ENCODE measurements around the gene C9orf50. TPM values are rescaled to one million over a fixed set of nuclear protein-coding genes. Genes with fewer than 3 reads are reported as not detected.

C9orf50 gene
- total and polyA plus RNA-seq, 4 donors = 0.44 to 0.60 (median 0.59) TPM; not detected in 1

DNA sequence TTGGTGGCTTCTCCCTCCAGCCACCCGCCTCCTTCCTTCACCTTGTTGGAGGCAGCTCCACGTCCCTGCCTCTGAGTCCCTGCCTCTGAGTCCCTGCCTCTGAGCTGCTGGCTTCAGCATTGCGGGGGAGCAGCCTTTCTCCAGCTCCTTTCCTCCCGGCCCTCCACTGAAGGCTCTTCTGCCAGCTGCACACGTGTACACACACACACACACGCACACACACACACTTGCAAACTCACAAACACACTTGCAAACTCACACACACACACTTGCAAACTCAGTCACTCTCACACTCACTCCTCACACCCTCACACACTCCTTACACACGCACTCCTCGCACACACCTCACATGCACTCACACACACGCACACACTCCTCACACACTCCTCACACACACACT lies 45.1 kb downstream of the C9orf50 start:
- DNase-seq (ENCODE audit: low read depth in 4 of 6, low spot score in 6 of 6) = no peak
- whole genome bisulfite sequencing (ENCODE audit: insufficient coverage) = 61% methylated on average over 9 of the region's 9 CpGs
- H3K27ac ChIP-seq (ENCODE audit: low read depth, low read length) = no peak overlapping the region

DNA sequence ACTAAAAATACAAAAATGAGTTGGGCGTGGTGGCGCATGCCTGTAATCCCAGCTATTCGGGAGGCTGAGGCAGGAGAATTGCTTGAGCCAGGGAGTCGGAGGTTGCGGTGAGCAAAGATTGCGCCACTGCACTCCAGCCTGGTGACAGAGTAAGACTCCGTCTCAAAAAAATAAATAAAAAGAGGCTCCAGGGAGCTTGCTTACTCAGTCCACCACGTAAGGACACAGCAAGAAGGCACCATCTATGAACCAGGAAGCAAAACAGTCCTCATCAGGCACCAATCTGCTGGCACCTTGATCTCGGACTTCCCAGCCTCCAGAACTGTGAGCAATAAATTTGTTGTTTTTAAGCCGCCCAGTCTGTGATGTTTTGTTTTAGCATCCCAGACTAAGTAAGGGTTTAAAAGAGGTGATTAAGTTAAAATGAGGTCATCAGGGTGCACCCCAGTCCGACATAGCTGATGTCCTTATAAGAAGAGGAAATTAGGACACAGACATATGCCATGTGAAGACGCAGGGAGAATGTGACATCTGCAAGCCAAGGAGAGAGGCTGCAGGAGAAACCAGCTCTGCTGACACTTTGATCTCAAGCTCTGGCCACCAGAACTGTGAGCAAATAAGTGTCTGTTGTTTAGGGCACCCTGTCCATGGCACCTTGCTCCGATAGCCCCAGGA lies 45.9 kb downstream of the C9orf50 start:
- Histone ChIP-seq H3K4me3 (ENCODE audit: low read depth, low read length) (no peak overlapping the region), H3K36me3 (ENCODE audit: control insufficient read depth, insufficient read depth, low read length) (no peaks in the 10 kb centered on the region), H3K9me3 (ENCODE audit: control insufficient read depth, insufficient read depth, low read length) (no peaks in the 10 kb centered on the region), H3K27ac (ENCODE audit: low read depth, low read length) (no peak overlapping the region), H3K27me3 (ENCODE audit: control insufficient read depth, insufficient read depth, low read length) (no peaks in the 10 kb centered on the region), H3K4me1 (ENCODE audit: control insufficient read depth, insufficient read depth, low read length) (peaks cover 16% of the 10 kb centered on the region)
- DNase-seq (ENCODE audit: low read depth in 4 of 6, low spot score in 6 of 6) = no peak
- WGBS (ENCODE audit: insufficient coverage) = 78% methylated on average over 12 of the region's 13 CpGs

More for the DNA sequence above, 45.1 kb downstream of the C9orf50 start:
- Histone ChIP-seq H3K9me3 (ENCODE audit: control insufficient read depth, insufficient read depth, low read length) (no peaks in the 10 kb centered on the region), H3K4me3 (ENCODE audit: low read depth, low read length) (no peak overlapping the region), H3K4me1 (ENCODE audit: control insufficient read depth, insufficient read depth, low read length) (peaks cover 8% of the 10 kb centered on the region), H3K27me3 (ENCODE audit: control insufficient read depth, insufficient read depth, low read length) (no peaks in the 10 kb centered on the region), H3K36me3 (ENCODE audit: control insufficient read depth, insufficient read depth, low read length) (no peaks in the 10 kb centered on the region)

DNA sequence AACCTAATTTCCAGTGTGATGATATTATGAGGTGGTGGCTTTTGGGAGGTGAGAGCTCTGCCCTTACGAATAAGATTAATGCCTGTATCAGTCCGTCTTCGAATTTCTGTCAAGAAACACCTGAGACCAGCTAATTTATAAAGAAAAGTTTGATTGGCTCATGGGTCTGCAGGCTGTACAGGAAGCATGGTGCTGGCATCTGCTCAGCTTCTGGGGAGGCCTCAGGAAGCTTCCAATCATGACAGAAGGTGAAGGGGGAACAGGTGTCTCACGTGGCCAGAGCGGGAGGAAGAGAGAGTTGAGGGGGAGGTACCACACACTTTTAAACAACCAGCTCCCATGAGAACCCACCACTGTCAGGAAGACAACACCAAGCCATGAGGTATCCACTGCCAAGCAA lies 46.9 kb downstream of the C9orf50 start:
- Histone ChIP-seq H3K4me3 (ENCODE audit: low read depth, low read length) (no peak overlapping the region), H3K27me3 (ENCODE audit: control insufficient read depth, insufficient read depth, low read length) (no peaks in the 10 kb centered on the region), H3K4me1 (ENCODE audit: control insufficient read depth, insufficient read depth, low read length) (peaks cover 26% of the 10 kb centered on the region), H3K27ac (ENCODE audit: low read depth, low read length) (no peak overlapping the region), H3K36me3 (ENCODE audit: control insufficient read depth, insufficient read depth, low read length) (no peaks in the 10 kb centered on the region), H3K9me3 (ENCODE audit: control insufficient read depth, insufficient read depth, low read length) (no peaks in the 10 kb centered on the region)
- WGBS (ENCODE audit: insufficient coverage) = 100% methylated on average over 3 of the region's 5 CpGs
- DNase-seq (ENCODE audit: low read depth in 4 of 6, low spot score in 6 of 6) = no peak

DNA sequence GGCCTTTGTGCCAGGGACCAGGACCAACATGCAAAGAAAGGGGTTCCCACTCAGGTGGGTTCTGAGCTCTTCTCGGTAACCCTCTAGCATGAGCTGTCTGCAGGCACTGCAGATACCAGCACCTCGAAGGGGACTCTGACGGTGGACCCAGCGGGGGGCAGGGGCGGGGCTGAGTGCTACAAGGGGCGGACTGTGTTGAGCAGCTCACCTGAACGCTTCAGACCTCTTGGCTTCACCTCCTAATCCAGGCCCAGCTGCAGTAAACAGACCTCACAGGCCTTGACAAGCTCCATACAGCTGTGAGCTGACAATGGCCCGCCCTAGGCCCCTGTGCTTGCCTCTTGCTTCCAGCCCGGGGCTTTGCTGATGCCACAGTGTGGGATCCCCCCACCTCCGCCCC lies 48.4 kb downstream of the C9orf50 start:
- WGBS (ENCODE audit: insufficient coverage) = 82% methylated on average over 10 of the region's 10 CpGs
- peaks cover 36% of the 10 kb centered on the region for H3K4me1 ChIP-seq (ENCODE audit: control insufficient read depth, insufficient read depth, low read length)
- H3K9me3 ChIP-seq (ENCODE audit: control insufficient read depth, insufficient read depth, low read length) = no peaks in the 10 kb centered on the region
- no peak for DNase-seq (ENCODE audit: low read depth in 4 of 6, low spot score in 6 of 6)
- no peak overlapping the region for H3K4me3 ChIP-seq (ENCODE audit: low read depth, low read length)
- no peaks in the 10 kb centered on the region for H3K36me3 ChIP-seq (ENCODE audit: control insufficient read depth, insufficient read depth, low read length)
- H3K27ac ChIP-seq (ENCODE audit: low read depth, low read length) = no peak overlapping the region
- no peaks in the 10 kb centered on the region for H3K27me3 ChIP-seq (ENCODE audit: control insufficient read depth, insufficient read depth, low read length)

DNA sequence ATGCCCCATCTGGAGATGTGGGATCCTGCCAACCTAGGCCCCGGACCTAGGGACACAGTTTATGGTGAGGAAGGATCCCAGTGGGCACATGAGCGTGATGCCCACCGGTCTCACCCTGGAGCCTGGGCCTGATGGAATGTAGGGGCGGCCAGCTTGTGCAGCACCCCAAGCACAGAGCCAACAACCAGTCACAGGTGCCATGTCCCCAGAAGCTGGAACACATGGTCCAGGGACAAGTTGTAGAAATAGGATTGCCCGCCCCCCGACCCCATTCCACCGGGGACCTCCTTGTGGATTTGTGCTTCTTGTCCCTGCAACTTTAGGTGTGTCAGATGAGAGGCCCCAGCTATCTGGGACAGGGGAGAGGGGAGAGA lies 48.9 kb downstream of the C9orf50 start:
- H3K36me3 ChIP-seq (ENCODE audit: control insufficient read depth, insufficient read depth, low read length) = no peaks in the 10 kb centered on the region
- no peaks in the 10 kb centered on the region for H3K9me3 ChIP-seq (ENCODE audit: control insufficient read depth, insufficient read depth, low read length)
- DNase-seq (ENCODE audit: low read depth in 4 of 6, low spot score in 6 of 6) = no peak
- 84% methylated on average over 7 of the region's 7 CpGs for WGBS (ENCODE audit: insufficient coverage)
- no peak overlapping the region for H3K4me3 ChIP-seq (ENCODE audit: low read depth, low read length)
- peaks cover 41% of the 10 kb centered on the region for H3K4me1 ChIP-seq (ENCODE audit: control insufficient read depth, insufficient read depth, low read length)
- no peak overlapping the region for H3K27ac ChIP-seq (ENCODE audit: low read depth, low read length)
- no peaks in the 10 kb centered on the region for H3K27me3 ChIP-seq (ENCODE audit: control insufficient read depth, insufficient read depth, low read length)

DNA sequence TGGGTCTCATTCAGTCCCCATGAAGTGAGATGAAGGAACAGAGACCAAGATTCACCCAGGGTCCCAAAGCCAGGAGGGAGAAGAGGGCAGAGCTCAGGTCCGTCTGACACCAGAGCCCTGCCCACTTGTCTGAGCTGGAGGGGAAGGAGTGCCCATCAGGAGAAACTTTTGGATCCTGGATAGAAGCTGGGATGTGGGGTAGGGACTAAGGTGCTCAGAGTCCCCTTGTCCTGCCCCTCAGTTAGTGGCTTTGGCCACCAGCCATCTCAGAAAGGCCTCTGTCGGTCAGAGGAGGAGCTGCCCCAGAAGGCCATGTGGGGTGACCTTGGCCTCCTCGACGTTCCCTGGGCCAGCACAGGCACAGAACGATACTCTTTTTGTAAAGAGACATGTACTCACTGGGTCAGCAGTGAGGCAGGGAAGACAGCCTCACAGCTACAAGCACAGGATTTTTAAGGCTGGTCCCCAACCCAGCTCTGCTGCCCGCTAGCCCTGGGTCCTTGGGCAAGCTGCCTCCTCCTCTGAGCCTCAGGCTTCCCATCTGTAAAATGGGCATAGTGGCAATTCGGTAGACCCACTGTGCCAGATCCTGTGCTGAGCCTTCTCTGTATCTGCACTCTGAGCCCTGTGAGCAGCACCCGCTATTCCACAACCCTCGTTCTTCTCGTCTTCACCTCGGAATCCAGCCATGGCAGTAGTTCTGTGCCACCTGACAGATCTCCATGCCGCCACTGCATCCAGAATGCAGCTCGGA lies 49.4 kb downstream of the C9orf50 start:
- Histone ChIP-seq H3K9me3 (ENCODE audit: control insufficient read depth, insufficient read depth, low read length) (no peaks in the 10 kb centered on the region), H3K27me3 (ENCODE audit: control insufficient read depth, insufficient read depth, low read length) (no peaks in the 10 kb centered on the region), H3K27ac (ENCODE audit: low read depth, low read length) (peak overlapping the region; percentile 84), H3K36me3 (ENCODE audit: control insufficient read depth, insufficient read depth, low read length) (no peaks in the 10 kb centered on the region), H3K4me3 (ENCODE audit: low read depth, low read length) (no peak overlapping the region), H3K4me1 (ENCODE audit: control insufficient read depth, insufficient read depth, low read length) (peaks cover 42% of the 10 kb centered on the region)
- WGBS (ENCODE audit: insufficient coverage) = 74% methylated on average over 11 of the region's 13 CpGs
- DNase-seq (ENCODE audit: low read depth in 4 of 6, low spot score in 6 of 6) = no peak

DNA sequence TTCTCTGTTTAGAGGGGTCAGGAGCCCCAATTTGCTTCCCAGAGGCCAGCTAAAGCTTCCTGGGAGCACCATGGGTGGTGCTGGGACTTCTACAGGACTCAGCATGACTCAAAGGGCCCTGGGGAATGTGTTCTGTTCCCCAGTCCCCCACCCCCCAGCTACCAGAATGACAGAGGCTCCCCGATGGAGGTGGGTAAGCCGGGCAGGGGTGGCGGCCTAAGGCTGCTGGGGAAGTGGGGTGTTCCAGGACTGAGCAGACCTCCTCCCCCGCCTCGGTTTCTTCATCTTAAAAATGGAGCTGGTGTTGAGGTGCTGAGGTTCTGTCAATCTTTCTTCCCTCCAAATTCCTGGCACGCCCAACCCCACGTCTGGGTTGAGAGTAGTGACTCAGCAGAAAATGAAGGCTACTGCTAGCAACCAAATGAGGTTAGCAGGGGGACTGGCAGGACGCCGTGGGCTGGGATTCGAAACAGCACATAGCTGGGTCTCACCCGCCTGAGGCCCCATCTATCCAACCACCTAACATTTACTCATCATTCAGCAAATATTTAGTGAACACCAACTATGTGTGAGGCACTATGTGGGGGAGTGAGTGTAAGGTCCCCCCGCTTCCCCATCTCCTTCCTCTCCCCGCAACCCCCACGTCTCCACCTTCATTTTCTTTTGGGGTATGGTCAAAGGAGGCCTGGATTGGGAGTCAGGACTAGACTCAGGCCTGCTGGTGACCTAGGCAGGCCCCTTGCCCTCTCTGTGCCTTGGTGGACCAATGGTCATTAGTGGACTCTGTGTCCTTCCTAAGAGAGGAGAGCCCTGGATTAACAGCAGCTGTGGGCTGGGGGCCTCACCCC lies 50.2 kb downstream of the C9orf50 start:
- peaks cover 46% of the 10 kb centered on the region for H3K4me1 ChIP-seq (ENCODE audit: control insufficient read depth, insufficient read depth, low read length)
- no peaks in the 10 kb centered on the region for H3K27me3 ChIP-seq (ENCODE audit: control insufficient read depth, insufficient read depth, low read length)
- no peaks in the 10 kb centered on the region for H3K9me3 ChIP-seq (ENCODE audit: control insufficient read depth, insufficient read depth, low read length)
- H3K27ac ChIP-seq (ENCODE audit: low read depth, low read length) = peak overlapping the region; percentile 84
- WGBS (ENCODE audit: insufficient coverage) = 0% methylated on average over 2 of the region's 14 CpGs
- H3K36me3 ChIP-seq (ENCODE audit: control insufficient read depth, insufficient read depth, low read length) = no peaks in the 10 kb centered on the region
- H3K4me3 ChIP-seq (ENCODE audit: low read depth, low read length) = no peak overlapping the region
- DNase-seq (ENCODE audit: low read depth in 4 of 6, low spot score in 6 of 6) = peak in 1 of 6 donors; percentile 63

DNA sequence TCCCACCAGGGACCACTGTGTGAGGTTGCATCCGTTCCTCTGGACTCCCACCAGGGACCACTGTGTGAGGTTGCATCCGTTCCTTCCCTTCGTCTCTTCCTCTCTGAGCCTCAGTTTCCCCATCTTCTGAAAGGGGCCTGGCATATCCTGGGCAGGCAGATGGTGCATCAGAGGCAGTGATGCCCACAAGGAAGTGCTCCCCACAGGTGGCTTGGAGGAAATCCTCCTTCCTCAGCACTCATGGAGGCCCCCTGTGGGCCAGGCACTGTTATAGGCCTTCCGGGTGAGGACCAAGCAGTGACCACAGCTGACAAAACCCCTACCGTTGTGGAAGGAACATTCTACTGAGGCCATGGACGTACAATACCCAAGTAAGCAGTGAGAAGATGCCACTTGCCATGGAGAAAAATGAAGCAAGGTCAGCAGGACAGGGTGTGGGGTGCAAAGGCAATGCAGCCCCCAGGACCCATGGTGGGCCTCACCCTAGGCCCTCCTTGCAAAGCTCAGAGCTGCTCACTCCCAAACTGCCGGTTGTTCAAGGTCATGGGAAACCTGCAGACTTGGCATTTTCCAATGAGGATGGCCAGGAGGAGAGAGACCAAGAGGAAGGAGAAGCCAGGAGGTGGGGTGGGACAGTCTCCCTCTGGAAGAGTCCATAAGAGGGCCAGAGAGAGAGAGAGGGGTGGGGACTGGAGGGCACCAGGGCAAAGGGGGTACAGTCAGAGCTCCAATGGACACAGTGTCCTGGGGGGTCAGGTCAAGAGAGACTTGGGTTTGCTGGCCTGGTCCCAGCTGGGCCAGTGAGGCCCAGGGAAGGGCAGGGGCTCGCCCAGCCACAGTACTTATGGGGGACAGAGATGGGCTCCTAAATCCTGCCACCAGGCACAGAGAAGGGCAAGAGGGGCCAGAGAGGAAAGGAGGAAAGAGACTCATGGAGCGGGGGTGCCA lies 51.1 kb downstream of the C9orf50 start:
- no peaks in the 10 kb centered on the region for H3K9me3 ChIP-seq (ENCODE audit: control insufficient read depth, insufficient read depth, low read length)
- peak in 1 of 6 donors; percentile 36 for DNase-seq (ENCODE audit: low read depth in 4 of 6, low spot score in 6 of 6)
- no peak overlapping the region for H3K4me3 ChIP-seq (ENCODE audit: low read depth, low read length)
- no peaks in the 10 kb centered on the region for H3K27me3 ChIP-seq (ENCODE audit: control insufficient read depth, insufficient read depth, low read length)
- H3K4me1 ChIP-seq (ENCODE audit: control insufficient read depth, insufficient read depth, low read length) = peaks cover 46% of the 10 kb centered on the region
- H3K36me3 ChIP-seq (ENCODE audit: control insufficient read depth, insufficient read depth, low read length) = no peaks in the 10 kb centered on the region
- H3K27ac ChIP-seq (ENCODE audit: low read depth, low read length) = peak overlapping the region; percentile 84
- WGBS (ENCODE audit: insufficient coverage) = 51% methylated on average over 8 of the region's 9 CpGs
